ENCODE data around the gene AGAP1.

Gene AGAP1

DNA sequence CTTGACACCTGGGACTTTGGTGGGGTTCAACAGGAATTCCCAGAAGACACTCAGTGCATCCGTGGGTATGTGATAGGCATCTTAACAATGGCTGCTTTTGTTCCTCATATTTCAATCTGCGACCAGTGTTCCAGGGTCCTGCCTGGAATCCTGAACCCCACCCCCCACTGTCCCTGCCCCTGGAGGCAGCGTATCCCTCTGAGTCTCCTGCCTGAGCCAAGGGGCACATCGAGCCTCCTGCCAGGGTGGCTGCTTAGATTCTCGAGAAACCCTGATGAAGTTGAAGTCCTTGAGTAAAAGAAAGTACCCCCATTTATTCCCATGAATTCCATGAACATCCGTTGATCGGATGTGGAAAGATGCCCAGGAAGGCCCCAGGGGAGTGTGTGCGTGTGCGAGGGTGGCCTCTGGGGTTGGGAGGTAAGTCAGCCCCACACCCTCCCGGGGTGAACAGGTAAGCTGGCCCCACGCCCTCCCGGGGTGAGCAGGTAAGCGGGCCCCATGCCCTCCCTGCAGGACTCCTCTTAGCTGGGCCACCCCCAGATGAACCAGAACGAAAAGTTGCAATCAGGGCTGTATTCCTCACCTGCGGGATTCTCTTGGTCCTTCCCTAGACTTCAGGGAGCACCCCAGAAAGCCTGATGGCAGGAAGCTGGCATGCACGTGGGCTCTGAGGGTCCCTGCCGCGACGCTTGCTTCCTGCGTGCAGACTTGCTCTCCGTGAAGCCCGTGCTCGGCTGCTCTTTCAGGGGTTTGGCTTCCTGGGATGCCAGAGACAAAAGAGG lies 253.3 kb downstream of the AGAP1 start:
- Histone ChIP-seq H3K4me1 (ENCODE audit: control insufficient read depth, insufficient read depth, low read length) (peaks cover 7% of the 10 kb centered on the region; the same call in 1 of the 2 replicates), H3K27ac (ENCODE audit: low read depth, low read length) (no peak overlapping the region), H3K9me3 (ENCODE audit: control insufficient read depth, insufficient read depth, low read depth, low read length) (no peaks in the 10 kb centered on the region), H3K4me3 (ENCODE audit: low read depth, low read length) (no peak overlapping the region), H3K27me3 (ENCODE audit: control insufficient read depth, insufficient read depth, low read length) (no peaks in the 10 kb centered on the region), H3K36me3 (ENCODE audit: control insufficient read depth, insufficient read depth, low read length) (peaks cover 23% of the 10 kb centered on the region), H3K9ac (ENCODE audit: low read length) (no peak overlapping the region)

DNA sequence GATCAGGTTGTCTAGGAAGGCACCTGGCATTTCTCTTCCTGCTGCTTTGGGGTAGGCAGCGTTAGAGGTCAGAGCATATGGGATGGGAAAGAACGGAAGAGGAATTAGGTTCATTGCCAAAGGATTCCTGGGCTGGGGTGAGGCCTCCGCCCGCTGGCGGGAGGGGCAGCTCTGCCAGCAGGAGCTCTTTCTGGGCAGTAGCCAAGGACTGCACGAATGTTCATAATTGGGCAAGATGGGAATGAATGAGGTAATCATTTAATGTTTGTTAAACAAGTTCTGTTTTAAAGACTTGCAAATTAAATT lies 253.9 kb downstream of the AGAP1 start:
- Histone ChIP-seq H3K4me3 (ENCODE audit: low read depth, low read length) (no peak overlapping the region), H3K9me3 (ENCODE audit: control insufficient read depth, insufficient read depth, low read depth, low read length) (no peaks in the 10 kb centered on the region), H3K4me1 (ENCODE audit: control insufficient read depth, insufficient read depth, low read length) (peaks cover 7% of the 10 kb centered on the region; the same call in 1 of the 2 replicates), H3K9ac (ENCODE audit: low read length) (no peak overlapping the region), H3K36me3 (ENCODE audit: control insufficient read depth, insufficient read depth, low read length) (peaks cover 21% of the 10 kb centered on the region), H3K27me3 (ENCODE audit: control insufficient read depth, insufficient read depth, low read length) (no peaks in the 10 kb centered on the region), H3K27ac (ENCODE audit: low read depth, low read length) (no peak overlapping the region)

DNA sequence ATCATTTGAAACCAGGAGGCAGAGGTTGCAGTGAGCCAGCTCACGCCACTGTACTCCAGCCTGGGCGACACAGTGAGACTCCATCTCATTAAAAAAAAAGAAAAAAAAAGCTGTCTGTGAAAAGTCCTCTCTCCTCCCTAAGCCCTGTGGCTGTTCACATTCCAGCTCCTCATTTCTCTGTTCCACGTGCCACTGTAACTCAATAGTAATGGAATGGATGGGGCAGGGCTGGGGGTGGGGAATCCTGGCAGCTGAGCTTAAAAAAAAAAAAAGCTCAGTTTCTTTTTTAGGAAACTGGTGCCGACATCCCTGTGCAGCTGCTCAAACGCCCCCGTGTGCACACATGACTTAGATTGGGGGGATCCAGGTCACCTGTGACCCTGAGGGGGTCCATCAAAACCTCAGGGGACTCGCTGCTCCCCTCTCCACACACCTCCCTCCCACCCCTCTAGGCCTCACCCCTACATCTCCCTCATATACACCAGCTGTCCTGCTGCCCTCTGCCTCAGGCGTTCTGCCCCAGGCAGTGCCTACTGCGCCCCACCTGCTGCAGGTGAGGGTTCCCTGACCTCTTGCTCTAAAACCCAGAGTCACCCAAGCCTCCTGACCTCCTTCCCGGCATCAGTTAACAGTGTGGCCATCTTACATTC lies 255.4 kb downstream of the AGAP1 start:
- no peaks in the 10 kb centered on the region for H3K9me3 ChIP-seq (ENCODE audit: control insufficient read depth, insufficient read depth, low read depth, low read length)
- peaks cover 12% of the 10 kb centered on the region; the same call in 1 of the 2 replicates for H3K4me1 ChIP-seq (ENCODE audit: control insufficient read depth, insufficient read depth, low read length)
- no peak overlapping the region for H3K27ac ChIP-seq (ENCODE audit: low read depth, low read length)
- H3K4me3 ChIP-seq (ENCODE audit: low read depth, low read length): no peak overlapping the region
- H3K9ac ChIP-seq (ENCODE audit: low read length): no peak overlapping the region
- H3K27me3 ChIP-seq (ENCODE audit: control insufficient read depth, insufficient read depth, low read length): no peaks in the 10 kb centered on the region
- H3K36me3 ChIP-seq (ENCODE audit: control insufficient read depth, insufficient read depth, low read length): peaks cover 21% of the 10 kb centered on the region

DNA sequence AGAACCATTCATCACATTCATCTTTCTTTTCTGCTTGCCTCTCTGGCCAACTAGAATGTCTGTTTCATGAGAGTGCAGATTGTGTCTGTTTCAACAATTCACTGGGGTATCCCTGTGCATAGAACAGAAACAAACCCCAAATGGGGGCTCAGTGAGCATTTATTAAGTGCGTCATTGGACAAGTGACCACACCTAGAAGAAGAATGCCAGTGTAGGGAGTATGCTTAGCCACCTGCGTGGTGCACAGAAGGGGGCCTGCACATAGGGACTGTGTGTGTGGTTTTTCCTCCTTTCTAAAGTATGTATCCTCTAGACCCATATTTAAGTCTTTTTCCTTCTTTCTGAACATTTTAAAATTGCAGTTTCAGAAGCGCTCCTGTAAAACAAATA lies 255.9 kb downstream of the AGAP1 start:
- Histone ChIP-seq H3K36me3 (ENCODE audit: control insufficient read depth, insufficient read depth, low read length) (peaks cover 21% of the 10 kb centered on the region), H3K9me3 (ENCODE audit: control insufficient read depth, insufficient read depth, low read depth, low read length) (no peaks in the 10 kb centered on the region), H3K27ac (ENCODE audit: low read depth, low read length) (no peak overlapping the region), H3K4me3 (ENCODE audit: low read depth, low read length) (no peak overlapping the region), H3K9ac (ENCODE audit: low read length) (no peak overlapping the region), H3K27me3 (ENCODE audit: control insufficient read depth, insufficient read depth, low read length) (no peaks in the 10 kb centered on the region), H3K4me1 (ENCODE audit: control insufficient read depth, insufficient read depth, low read length) (peaks cover 16% of the 10 kb centered on the region)

DNA sequence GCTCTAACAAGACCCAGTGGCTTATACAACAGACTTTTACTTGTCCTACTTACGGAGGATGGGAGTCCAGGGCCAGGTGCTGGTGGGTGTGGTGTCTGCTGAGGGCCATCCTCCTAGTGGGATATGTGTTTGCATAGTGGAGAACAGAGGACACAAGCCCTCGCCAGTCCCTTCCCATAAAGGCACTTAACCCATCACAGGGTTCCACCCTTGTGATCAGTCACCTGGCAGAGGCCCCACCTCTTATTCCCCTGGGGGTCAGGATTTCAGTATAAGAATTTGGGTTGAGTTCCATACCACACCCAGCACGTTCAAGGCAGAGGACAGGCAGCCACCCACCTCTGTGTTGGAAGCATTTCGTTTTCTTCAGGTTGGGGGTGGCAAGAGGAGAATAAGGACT lies 259.0 kb downstream of the AGAP1 start:
- peaks cover 14% of the 10 kb centered on the region for H3K4me1 ChIP-seq (ENCODE audit: control insufficient read depth, insufficient read depth, low read length)
- H3K9me3 ChIP-seq (ENCODE audit: control insufficient read depth, insufficient read depth, low read depth, low read length): no peaks in the 10 kb centered on the region
- no peaks in the 10 kb centered on the region for H3K27me3 ChIP-seq (ENCODE audit: control insufficient read depth, insufficient read depth, low read length)
- H3K9ac ChIP-seq (ENCODE audit: low read length): no peak overlapping the region
- no peak overlapping the region for H3K4me3 ChIP-seq (ENCODE audit: low read depth, low read length)
- H3K27ac ChIP-seq (ENCODE audit: low read depth, low read length): no peak overlapping the region
- H3K36me3 ChIP-seq (ENCODE audit: control insufficient read depth, insufficient read depth, low read length): peaks cover 17% of the 10 kb centered on the region

DNA sequence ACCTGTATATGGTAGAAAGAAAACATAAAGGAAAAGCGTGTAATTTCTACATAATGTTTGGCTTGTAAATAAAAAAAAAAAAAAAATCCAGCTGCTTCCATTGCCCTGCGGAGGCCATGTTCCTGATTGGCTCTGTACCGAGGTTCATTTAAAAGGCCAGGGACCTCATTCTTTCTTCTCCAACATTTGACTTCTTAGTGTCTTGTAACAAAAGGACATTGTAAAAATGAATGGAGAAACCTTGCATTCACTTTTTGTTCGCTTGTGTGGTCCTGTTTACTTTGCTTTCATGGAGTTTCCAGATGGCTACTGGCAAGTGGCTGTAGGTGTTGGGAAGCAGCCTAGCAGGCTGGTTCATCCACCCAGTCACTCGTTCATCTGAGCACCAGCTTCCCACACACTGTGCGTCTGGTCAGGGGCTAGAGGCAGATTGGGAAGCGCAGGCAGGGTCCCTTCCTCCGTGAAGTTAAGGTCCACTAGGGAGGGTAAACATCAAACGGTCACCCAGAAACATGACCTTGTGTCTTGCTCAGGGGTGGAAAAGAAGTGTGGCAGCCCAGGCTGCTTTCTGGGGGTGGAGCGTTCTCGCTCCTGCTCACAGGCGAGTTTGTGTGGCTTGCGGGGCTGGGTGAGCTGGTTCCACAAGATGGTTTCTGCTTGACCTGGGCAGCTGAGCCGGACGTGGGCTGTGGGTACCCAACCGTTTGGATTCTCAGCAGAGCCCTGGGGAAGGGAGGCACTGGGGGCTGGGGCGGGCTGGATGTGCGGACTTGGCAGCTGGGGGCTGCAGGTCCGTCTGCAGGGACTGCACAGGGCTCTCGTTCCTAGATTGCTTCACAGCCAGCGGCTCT lies 260.7 kb downstream of the AGAP1 start:
- H3K9ac ChIP-seq (ENCODE audit: low read length): no peak overlapping the region
- H3K27ac ChIP-seq (ENCODE audit: low read depth, low read length): no peak overlapping the region
- no peaks in the 10 kb centered on the region for H3K9me3 ChIP-seq (ENCODE audit: control insufficient read depth, insufficient read depth, low read depth, low read length)
- peaks cover 21% of the 10 kb centered on the region for H3K36me3 ChIP-seq (ENCODE audit: control insufficient read depth, insufficient read depth, low read length)
- no peak overlapping the region for H3K4me3 ChIP-seq (ENCODE audit: low read depth, low read length)
- no peaks in the 10 kb centered on the region for H3K27me3 ChIP-seq (ENCODE audit: control insufficient read depth, insufficient read depth, low read length)
- H3K4me1 ChIP-seq (ENCODE audit: control insufficient read depth, insufficient read depth, low read length): peaks cover 14% of the 10 kb centered on the region

DNA sequence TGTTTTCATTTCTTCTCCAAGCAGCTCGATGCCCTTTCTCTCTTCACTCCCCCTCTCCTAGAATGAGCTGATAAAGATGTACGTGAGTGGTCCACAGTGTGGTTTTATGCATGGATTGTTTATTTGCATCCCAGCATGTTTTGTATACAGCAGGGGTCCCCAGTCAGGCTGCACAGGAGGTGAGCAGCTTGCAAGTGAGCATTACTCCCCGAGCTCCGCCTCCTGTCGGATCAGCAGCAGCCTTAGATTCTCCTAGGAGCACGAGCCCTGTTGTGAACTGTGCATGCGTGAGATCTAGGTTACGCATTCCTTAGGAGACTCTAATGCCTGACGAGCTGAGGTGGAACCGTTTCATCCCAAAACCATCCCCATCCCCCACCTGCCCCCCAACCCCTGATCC lies 262.6 kb downstream of the AGAP1 start:
- no peaks in the 10 kb centered on the region for H3K27me3 ChIP-seq (ENCODE audit: control insufficient read depth, insufficient read depth, low read length)
- peaks cover 13% of the 10 kb centered on the region for H3K36me3 ChIP-seq (ENCODE audit: control insufficient read depth, insufficient read depth, low read length)
- no peak overlapping the region for H3K27ac ChIP-seq (ENCODE audit: low read depth, low read length)
- H3K4me3 ChIP-seq (ENCODE audit: low read depth, low read length): no peak overlapping the region
- H3K4me1 ChIP-seq (ENCODE audit: control insufficient read depth, insufficient read depth, low read length): peaks cover 14% of the 10 kb centered on the region
- no peak overlapping the region for H3K9ac ChIP-seq (ENCODE audit: low read length)
- H3K9me3 ChIP-seq (ENCODE audit: control insufficient read depth, insufficient read depth, low read depth, low read length): no peaks in the 10 kb centered on the region

DNA sequence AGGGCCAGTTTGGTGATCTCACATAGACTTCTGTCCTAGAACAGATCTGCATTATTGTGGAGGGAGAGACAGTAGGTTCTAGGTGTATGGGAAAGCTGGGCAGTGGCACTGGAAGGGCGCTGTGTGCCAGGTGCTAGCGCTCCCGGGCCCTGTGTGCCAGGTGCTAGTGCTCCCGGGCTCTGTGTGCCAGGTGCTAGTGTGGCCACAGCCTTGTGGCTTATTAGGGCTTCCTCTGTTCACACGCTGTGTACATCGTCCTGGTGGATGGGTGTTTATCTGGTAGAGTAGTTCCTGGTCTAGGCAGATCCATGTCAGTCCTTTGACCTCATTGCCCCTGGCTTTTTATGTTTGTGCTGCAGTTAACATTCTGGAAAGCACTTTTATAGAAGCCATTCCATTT lies 263.4 kb downstream of the AGAP1 start:
- Histone ChIP-seq H3K9ac (ENCODE audit: low read length) (no peak overlapping the region), H3K9me3 (ENCODE audit: control insufficient read depth, insufficient read depth, low read depth, low read length) (no peaks in the 10 kb centered on the region), H3K36me3 (ENCODE audit: control insufficient read depth, insufficient read depth, low read length) (peaks cover 8% of the 10 kb centered on the region; the same call in 1 of the 2 replicates)

DNA sequence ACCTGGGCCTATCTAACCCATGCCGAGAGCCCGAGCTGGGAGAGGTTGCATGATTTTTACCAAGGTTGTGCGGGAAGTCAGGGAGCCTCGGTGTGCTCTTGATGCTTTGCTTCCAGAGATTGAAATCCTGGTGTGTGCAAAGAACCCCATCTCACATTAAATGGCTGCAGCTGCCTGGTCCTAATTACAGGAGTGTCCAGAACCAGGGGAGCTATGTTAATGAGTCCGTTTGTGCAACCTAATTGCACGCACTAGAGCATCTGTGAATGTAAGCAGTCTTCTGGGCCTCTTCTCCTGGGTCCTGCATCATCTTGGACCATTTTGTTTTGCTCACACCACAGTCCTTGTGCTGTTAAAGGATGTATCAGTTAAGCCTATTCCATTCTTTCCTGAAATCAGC lies 263.8 kb downstream of the AGAP1 start:
- no peak overlapping the region for H3K9ac ChIP-seq (ENCODE audit: low read length)
- H3K27ac ChIP-seq (ENCODE audit: low read depth, low read length): no peak overlapping the region
- no peak overlapping the region for H3K4me3 ChIP-seq (ENCODE audit: low read depth, low read length)
- peaks cover 14% of the 10 kb centered on the region for H3K4me1 ChIP-seq (ENCODE audit: control insufficient read depth, insufficient read depth, low read length)
- peaks cover 10% of the 10 kb centered on the region; the same call in 1 of the 2 replicates for H3K36me3 ChIP-seq (ENCODE audit: control insufficient read depth, insufficient read depth, low read length)
- no peaks in the 10 kb centered on the region for H3K9me3 ChIP-seq (ENCODE audit: control insufficient read depth, insufficient read depth, low read depth, low read length)
- no peaks in the 10 kb centered on the region for H3K27me3 ChIP-seq (ENCODE audit: control insufficient read depth, insufficient read depth, low read length)

More for the DNA sequence above, 263.4 kb downstream of the AGAP1 start:
- Histone ChIP-seq H3K27ac (ENCODE audit: low read depth, low read length) (no peak overlapping the region), H3K4me1 (ENCODE audit: control insufficient read depth, insufficient read depth, low read length) (peaks cover 14% of the 10 kb centered on the region), H3K27me3 (ENCODE audit: control insufficient read depth, insufficient read depth, low read length) (no peaks in the 10 kb centered on the region), H3K4me3 (ENCODE audit: low read depth, low read length) (no peak overlapping the region)

DNA sequence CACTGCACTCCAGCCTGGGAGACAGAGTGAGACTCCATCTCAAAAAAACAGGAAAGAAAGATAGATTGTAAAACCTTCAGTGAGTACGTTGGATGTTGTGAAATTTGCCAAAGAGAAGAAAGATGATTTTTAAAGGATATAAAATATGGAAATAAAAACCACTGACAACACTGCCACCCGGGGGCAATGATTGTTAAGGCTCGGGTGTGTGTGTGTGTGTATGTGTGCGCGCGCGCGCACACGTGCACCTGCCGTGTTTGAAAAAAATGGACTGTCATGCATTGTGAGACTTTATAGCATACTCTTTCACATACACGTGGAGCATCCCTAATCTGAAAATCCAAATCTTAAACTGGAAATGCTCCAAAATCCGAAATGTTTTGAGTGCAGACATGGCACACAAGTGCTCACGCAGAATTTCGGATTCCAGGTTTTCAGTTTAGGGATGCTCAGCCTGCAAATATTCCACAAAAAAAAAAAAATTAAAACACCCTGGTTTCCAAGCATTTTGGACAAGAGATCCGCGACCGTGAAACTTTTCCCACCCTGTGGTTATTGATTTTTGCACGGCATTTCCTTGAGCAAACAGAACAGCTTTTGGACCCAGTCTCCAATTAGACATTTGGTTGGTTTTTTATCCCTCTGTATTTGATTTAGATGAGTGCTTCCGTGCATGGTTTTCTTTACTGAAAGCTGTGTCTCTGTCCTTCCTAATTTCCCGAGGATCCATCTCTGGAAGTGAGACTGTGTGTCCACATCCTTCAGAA lies 269.2 kb downstream of the AGAP1 start:
- H3K27ac ChIP-seq (ENCODE audit: low read depth, low read length): no peak overlapping the region
- peaks cover 16% of the 10 kb centered on the region; the same call in 1 of the 2 replicates for H3K36me3 ChIP-seq (ENCODE audit: control insufficient read depth, insufficient read depth, low read length)

More for the DNA sequence above, 269.2 kb downstream of the AGAP1 start:
- H3K27me3 ChIP-seq (ENCODE audit: control insufficient read depth, insufficient read depth, low read length): no peaks in the 10 kb centered on the region
- H3K4me1 ChIP-seq (ENCODE audit: control insufficient read depth, insufficient read depth, low read length): no peaks in the 10 kb centered on the region
- no peak overlapping the region for H3K4me3 ChIP-seq (ENCODE audit: low read depth, low read length)
- H3K9me3 ChIP-seq (ENCODE audit: control insufficient read depth, insufficient read depth, low read depth, low read length): no peaks in the 10 kb centered on the region
- H3K9ac ChIP-seq (ENCODE audit: low read length): no peak overlapping the region

Data from HUES6 (cell line).